ENCODE data around the gene EOLA2.
"Not testable (repeated sequence)": the region's sequence is repeated elsewhere in the genome, so short reads cannot be mapped to it uniquely, and the experiment has no call there.

DNA sequence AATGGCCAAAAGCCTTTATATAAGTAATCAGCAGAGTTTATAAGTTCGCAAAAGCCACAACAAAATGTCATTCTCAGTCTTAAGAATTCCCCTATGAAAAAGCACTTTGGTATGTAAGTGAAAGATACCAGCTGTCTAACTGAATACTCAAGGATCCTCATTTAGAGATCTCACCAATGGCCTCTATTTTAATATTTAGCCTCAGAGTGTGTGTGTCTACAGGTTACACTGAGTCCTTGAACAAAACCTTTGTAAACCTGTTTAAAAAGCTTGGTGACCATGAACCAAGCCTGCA, 10.4 kb downstream of the EOLA2 start:
- TF ChIP-seq, protein P1, sequence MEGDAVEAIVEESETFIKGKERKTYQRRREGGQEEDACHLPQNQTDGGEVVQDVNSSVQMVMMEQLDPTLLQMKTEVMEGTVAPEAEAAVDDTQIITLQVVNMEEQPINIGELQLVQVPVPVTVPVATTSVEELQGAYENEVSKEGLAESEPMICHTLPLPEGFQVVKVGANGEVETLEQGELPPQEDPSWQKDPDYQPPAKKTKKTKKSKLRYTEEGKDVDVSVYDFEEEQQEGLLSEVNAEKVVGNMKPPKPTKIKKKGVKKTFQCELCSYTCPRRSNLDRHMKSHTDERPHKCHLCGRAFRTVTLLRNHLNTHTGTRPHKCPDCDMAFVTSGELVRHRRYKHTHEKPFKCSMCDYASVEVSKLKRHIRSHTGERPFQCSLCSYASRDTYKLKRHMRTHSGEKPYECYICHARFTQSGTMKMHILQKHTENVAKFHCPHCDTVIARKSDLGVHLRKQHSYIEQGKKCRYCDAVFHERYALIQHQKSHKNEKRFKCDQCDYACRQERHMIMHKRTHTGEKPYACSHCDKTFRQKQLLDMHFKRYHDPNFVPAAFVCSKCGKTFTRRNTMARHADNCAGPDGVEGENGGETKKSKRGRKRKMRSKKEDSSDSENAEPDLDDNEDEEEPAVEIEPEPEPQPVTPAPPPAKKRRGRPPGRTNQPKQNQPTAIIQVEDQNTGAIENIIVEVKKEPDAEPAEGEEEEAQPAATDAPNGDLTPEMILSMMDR (IDR thresholded peaks at IDR 0.05): not testable (repeated sequence)
- not testable (repeated sequence) for TF ChIP-seq EZH2 (IDR thresholded peaks at IDR 0.05)
